Activated naive CD4-positive, alpha-beta T cell treated with anti-CD3 and anti-CD28 coated beads, Interleukin-2, amount 50 U/mL, for 72 hours (primary cell): ENCODE results near the gene TBCK. TPM values are rescaled to one million over a fixed set of nuclear protein-coding genes. Genes with fewer than 3 reads are reported as not detected.
"Not testable (repeated sequence)": the region's sequence is repeated elsewhere in the genome, so short reads cannot be mapped to it uniquely, and the experiment has no call there.

ENCODE experiments used
- ATAC-seq, 2 donors: fragments of 150-1000 bp; cut with Tn5 transposase; 2 replicates each; pipeline ENCODE4 v1.10.0; 2021; ENCODE audit warnings: mild to moderate bottlenecking in 2 of 2, moderate library complexity in 2 of 2
- DNase-seq, 2 donors: peaks; one replicate each; pipeline ENCODE4 v3.0.0; 2021 to 2022; ENCODE audit warnings: low spot score in 2 of 2
- H3K27ac Mint-ChIP-seq, 2 donors: one replicate each; pipeline ENCODE4 v1.8.0; 2022; ENCODE audit warnings: mild to moderate bottlenecking in 2 of 2, mixed read lengths in 2 of 2
- H3K36me3 Mint-ChIP-seq, 2 donors: one replicate each; pipeline ENCODE4 v1.8.0; 2022; ENCODE audit warnings: mixed read lengths in 2 of 2
- H3K9me3 Mint-ChIP-seq, 2 donors: one replicate each; pipeline ENCODE4 v1.8.0; 2022; ENCODE audit warnings: mixed read lengths in 2 of 2
- total RNA-seq, 2 donors: library from RNA; stranded (reverse); gene quantifications; one replicate each; pipeline ENCODE4 v1.2.3, GENCODE V29; 2022

TBCK gene
- total RNA-seq, 2 donors from 2014 or later: 17.6 to 45.9 TPM

- peaks cover 23 to 24% of the 10 kb centered on the region in 2 donors for H3K36me3 Mint-ChIP-seq
- DNase-seq: no peak
- peaks cover 4 to 9% of the 10 kb centered on the region in 2 donors for H3K9me3 Mint-ChIP-seq
- no peak for ATAC-seq
- no peak overlapping the region for H3K27ac Mint-ChIP-seq
These were observed 179.2 kb downstream of the TBCK start for GRCh38 chr4:106136777-106137331.

GRCh38 chr4:106132045-106132444, 184.0 kb downstream of the TBCK start:
- Mint-ChIP-seq H3K27ac (no peak overlapping the region), H3K36me3 (peaks cover 28 to 31% of the 10 kb centered on the region in 2 donors)

GRCh38 chr4:106126062-106126461, 189.9 kb downstream of the TBCK start:
- DNase-seq (no peak), ATAC-seq (no peak)
- peaks cover 0 to 4% of the 10 kb centered on the region in 2 donors for H3K9me3 Mint-ChIP-seq
- H3K27ac Mint-ChIP-seq: no peak overlapping the region
- peaks cover 15 to 16% of the 10 kb centered on the region in 2 donors for H3K36me3 Mint-ChIP-seq

More at GRCh38 chr4:106132045-106132444, 184.0 kb downstream of the TBCK start:
- ATAC-seq (no peak), DNase-seq (no peak)
- peaks cover 8 to 13% of the 10 kb centered on the region in 2 donors for H3K9me3 Mint-ChIP-seq

- not testable (repeated sequence) for H3K9me3 Mint-ChIP-seq
- peaks cover 17 to 19% of the 10 kb centered on the region in 2 donors for H3K36me3 Mint-ChIP-seq
These were observed 196.0 kb downstream of the TBCK start for GRCh38 chr4:106119949-106120555.

GRCh38 chr4:106116025-106116424, 200.0 kb downstream of the TBCK start:
- H3K27ac Mint-ChIP-seq: no peak overlapping the region
- H3K9me3 Mint-ChIP-seq: peaks cover 13 to 28% of the 10 kb centered on the region in 2 donors
- H3K36me3 Mint-ChIP-seq: peaks cover 40 to 55% of the 10 kb centered on the region in 2 donors
- DNase-seq (no peak), ATAC-seq (no peak)

More at GRCh38 chr4:106119949-106120555, 196.0 kb downstream of the TBCK start:
- not testable (repeated sequence) for ATAC-seq, DNase-seq
- H3K27ac Mint-ChIP-seq: peak overlapping the region in 1 of 2 donors; percentile 44

GRCh38 chr4:106114270-106114669, 201.7 kb downstream of the TBCK start:
- no peak for ATAC-seq

GRCh38 chr4:106111778-106112469, 204.1 kb downstream of the TBCK start:
- H3K9me3 Mint-ChIP-seq: peaks cover 33 to 39% of the 10 kb centered on the region in 2 donors
- ATAC-seq, H3K27ac Mint-ChIP-seq, DNase-seq: not testable (repeated sequence)
- peaks cover 78 to 92% of the 10 kb centered on the region in 2 donors for H3K36me3 Mint-ChIP-seq

More at GRCh38 chr4:106114270-106114669, 201.7 kb downstream of the TBCK start:
- H3K36me3 Mint-ChIP-seq: peaks cover 55 to 71% of the 10 kb centered on the region in 2 donors
- no peak overlapping the region for H3K27ac Mint-ChIP-seq
- peaks cover 19 to 32% of the 10 kb centered on the region in 2 donors for H3K9me3 Mint-ChIP-seq
- DNase-seq: no peak

GRCh38 chr4:106109929-106110328, 206.1 kb downstream of the TBCK start:
- no peak overlapping the region for H3K27ac Mint-ChIP-seq
- ATAC-seq: no peak
- H3K9me3 Mint-ChIP-seq: peaks cover 33 to 46% of the 10 kb centered on the region in 2 donors
- H3K36me3 Mint-ChIP-seq: peaks cover 83 to 98% of the 10 kb centered on the region in 2 donors
- no peak for DNase-seq

GRCh38 chr4:106105697-106106096, 210.3 kb downstream of the TBCK start:
- DNase-seq: no peak
- ATAC-seq: no peak
- Mint-ChIP-seq H3K36me3 (peaks cover 57 to 61% of the 10 kb centered on the region in 2 donors), H3K9me3 (peaks cover 21 to 30% of the 10 kb centered on the region in 2 donors), H3K27ac (no peak overlapping the region)

- peaks cover 43 to 49% of the 10 kb centered on the region in 2 donors for H3K36me3 Mint-ChIP-seq
- no peak for ATAC-seq
These were observed 211.7 kb downstream of the TBCK start for GRCh38 chr4:106104276-106104675.

GRCh38 chr4:106096454-106096853, 219.6 kb downstream of the TBCK start:
- ATAC-seq (no peak), DNase-seq (no peak)
- Mint-ChIP-seq H3K9me3 (peaks cover 2 to 11% of the 10 kb centered on the region in 2 donors), H3K27ac (no peak overlapping the region), H3K36me3 (peaks cover 32 to 47% of the 10 kb centered on the region in 2 donors)

More at GRCh38 chr4:106104276-106104675, 211.7 kb downstream of the TBCK start:
- H3K9me3 Mint-ChIP-seq: peaks cover 15 to 22% of the 10 kb centered on the region in 2 donors
- no peak overlapping the region for H3K27ac Mint-ChIP-seq
- no peak for DNase-seq

GRCh38 chr4:106095408-106095807, 220.6 kb downstream of the TBCK start:
- H3K9me3 Mint-ChIP-seq: peaks cover 12 to 16% of the 10 kb centered on the region in 2 donors

GRCh38 chr4:106092361-106093040, 223.5 kb downstream of the TBCK start:
- no peak for ATAC-seq

More at GRCh38 chr4:106095408-106095807, 220.6 kb downstream of the TBCK start:
- Mint-ChIP-seq H3K36me3 (peaks cover 43 to 52% of the 10 kb centered on the region in 2 donors), H3K27ac (no peak overlapping the region)
- DNase-seq (no peak), ATAC-seq (no peak)

GRCh38 chr4:106090826-106091225, 225.2 kb downstream of the TBCK start:
- Mint-ChIP-seq H3K36me3 (peaks cover 76 to 89% of the 10 kb centered on the region in 2 donors), H3K27ac (no peak overlapping the region), H3K9me3 (peaks cover 15 to 29% of the 10 kb centered on the region in 2 donors)
- ATAC-seq: no peak
- no peak for DNase-seq

More at GRCh38 chr4:106092361-106093040, 223.5 kb downstream of the TBCK start:
- no peak for DNase-seq
- H3K27ac Mint-ChIP-seq: no peak overlapping the region
- H3K9me3 Mint-ChIP-seq: peaks cover 13 to 27% of the 10 kb centered on the region in 2 donors
- peaks cover 66 to 79% of the 10 kb centered on the region in 2 donors for H3K36me3 Mint-ChIP-seq

GRCh38 chr4:106083065-106083464, 232.9 kb downstream of the TBCK start:
- H3K36me3 Mint-ChIP-seq: peaks cover 84 to 93% of the 10 kb centered on the region in 2 donors
- no peak for DNase-seq
- no peak for ATAC-seq
- peaks cover 42 to 48% of the 10 kb centered on the region in 2 donors for H3K9me3 Mint-ChIP-seq
- H3K27ac Mint-ChIP-seq: no peak overlapping the region

GRCh38 chr4:106080376-106080775, 235.6 kb downstream of the TBCK start:
- Mint-ChIP-seq H3K36me3 (peaks cover 88 to 89% of the 10 kb centered on the region in 2 donors), H3K9me3 (peaks cover 55% of the 10 kb centered on the region in 2 donors), H3K27ac (no peak overlapping the region)
- no peak for DNase-seq
- ATAC-seq: no peak
